ENCODE results near the gene GMCL2.

- no peak for TF ChIP-seq CTCF (IDR thresholded peaks at IDR 0.05; ENCODE audit: insufficient read depth, low read length, poor library complexity, severe bottlenecking)
- TF ChIP-seq EZH2phosphoT487 (conservative IDR thresholded peaks at IDR 0.05; ENCODE audit: low read length), result no peak
Observed at GRCh38 chr5:178186427-178186826, 744 bp downstream of the GMCL2 start.
